Liver (tissue), 9 donors: ENCODE results near the gene ECPAS. TPM values are rescaled to one million over a fixed set of nuclear protein-coding genes. Genes with fewer than 3 reads are reported as not detected.

ENCODE experiments used
- DNase-seq: peaks from one replicate; pipeline ENCODE4 v3.0.0-alpha.2; 2017; ENCODE audit warnings: low spot score
- H3K27ac ChIP-seq, 2 donors: one replicate each; pipeline ENCODE4 v1.7.0; 2013; ENCODE audit warnings: inconsistent platforms in 2 of 2, low read length in 2 of 2, control low read depth in 1 of 2, low read depth in 1 of 2, mild to moderate bottlenecking in 1 of 2
- H3K27me3 ChIP-seq, 4 donors: one replicate each; pipeline versions ENCODE4 v1.6.1 to v1.7.0; 2013; ENCODE audit warnings: low read length in 3 of 4, inconsistent platforms in 1 of 4, mild to moderate bottlenecking in 1 of 4, moderate library complexity in 1 of 4; ENCODE audit not compliant: control insufficient read depth in 4 of 4, insufficient read depth in 4 of 4
- H3K36me3 ChIP-seq, 4 donors: one replicate each; pipeline versions ENCODE4 v1.6.1 to v1.7.0; 2013; ENCODE audit warnings: low read length in 3 of 4, mild to moderate bottlenecking in 3 of 4, low read depth in 1 of 4, moderate library complexity in 1 of 4; ENCODE audit not compliant: control insufficient read depth in 4 of 4, insufficient read depth in 3 of 4
- H3K4me1 ChIP-seq, 4 donors: one replicate each; pipeline versions ENCODE4 v1.6.1 to v1.7.0; 2013; ENCODE audit warnings: low read length in 3 of 4, mild to moderate bottlenecking in 3 of 4, moderate library complexity in 1 of 4; ENCODE audit not compliant: control insufficient read depth in 4 of 4, insufficient read depth in 4 of 4
- H3K4me3 ChIP-seq, 3 donors: one replicate each; pipeline versions ENCODE4 v1.6.1 to v1.7.0; 2013; ENCODE audit warnings: low read length in 3 of 3, control low read depth in 1 of 3, low read depth in 1 of 3, mild to moderate bottlenecking in 1 of 3
- H3K9ac ChIP-seq, 2 donors: one replicate each; pipeline ENCODE4 v1.7.0; 2013; ENCODE audit warnings: low read length in 2 of 2, mild to moderate bottlenecking in 2 of 2, moderate library complexity in 2 of 2, control low read depth in 1 of 2, low read depth in 1 of 2
- H3K9me3 ChIP-seq, 4 donors: one replicate each; pipeline versions ENCODE4 v1.6.1 to v1.7.0; 2013; ENCODE audit warnings: low read length in 3 of 4; ENCODE audit not compliant: control insufficient read depth in 4 of 4
- EGR1 ChIP-seq, 2 donors: IDR thresholded peaks; 2 replicates each; pipeline ENCODE4 v1.6.1; 2016 to 2018; ENCODE audit warnings: antibody characterized with exemption in 2 of 2, low read depth in 2 of 2
- FOXA1 ChIP-seq: IDR thresholded peaks from 2 replicates; pipeline ENCODE4 v1.6.1; 2016; ENCODE audit warnings: antibody characterized with exemption
- FOXA2 ChIP-seq: IDR thresholded peaks from 2 replicates; pipeline ENCODE4 v1.6.1; 2016; ENCODE audit warnings: antibody characterized with exemption
- GABPA ChIP-seq, 2 donors: IDR thresholded peaks in 1 of 2; conservative IDR thresholded peaks in 1 of 2; 2 replicates each; pipeline ENCODE4 v1.6.1; 2016; ENCODE audit warnings: antibody characterized with exemption in 2 of 2, mild to moderate bottlenecking in 1 of 2, moderate library complexity in 1 of 2
- HNF4A ChIP-seq, 2 donors: conservative IDR thresholded peaks; 2 replicates each; pipeline ENCODE4 v1.6.1; 2016; ENCODE audit warnings: antibody characterized with exemption in 2 of 2, mild to moderate bottlenecking in 2 of 2
- JUND ChIP-seq, 2 donors: IDR thresholded peaks; 2 replicates each; pipeline ENCODE4 v1.6.1; 2016; ENCODE audit warnings: antibody characterized with exemption in 2 of 2
- NR2F2 ChIP-seq: IDR thresholded peaks from 2 replicates; pipeline ENCODE4 v1.6.1; 2016; ENCODE audit warnings: antibody characterized with exemption
- RXRA ChIP-seq, 2 donors: IDR thresholded peaks; 2 replicates each; pipeline ENCODE4 v1.6.1; 2017 to 2018; ENCODE audit warnings: antibody characterized with exemption in 2 of 2, mild to moderate bottlenecking in 1 of 2
- SP1 ChIP-seq: IDR thresholded peaks from 2 replicates; pipeline ENCODE4 v1.6.1; 2018; ENCODE audit warnings: antibody characterized with exemption, mild to moderate bottlenecking
- TAF1 ChIP-seq: conservative IDR thresholded peaks from 2 replicates; pipeline ENCODE4 v1.6.1; 2016; ENCODE audit warnings: antibody characterized with exemption, mild to moderate bottlenecking
- YY1 ChIP-seq: IDR thresholded peaks from 2 replicates; pipeline ENCODE4 v1.6.1; 2016; ENCODE audit warnings: antibody characterized with exemption, mild to moderate bottlenecking
- WGBS: extraction: QIAGEN DNeasy Blood & Tissue Kit; methylation state at CpG from one replicate; pipeline ENCODE4 v1.1.7; 2013; 5-methylcytosine and 5-hydroxymethylcytosine counted together
- polyA plus RNA-seq, 2 donors: library from polyadenylated mRNA; stranded (reverse) in 1 of 2; unstranded in 1 of 2; fragments of 200-250 nt in 1 of 2; fragments of >200 nt in 1 of 2; fragmentation: Nextera tagmentation in 1 of 2; extraction: Ambion mirVana in 1 of 2; gene quantifications; one replicate each; pipeline versions ENCODE4 v1.2.1 to v1.2.3, GENCODE V29; 2013 to 2015
- total RNA-seq, 2 donors: library from RNA; depleted of rRNA; stranded (reverse); fragments of >200 nt; gene quantifications; one replicate each; pipeline ENCODE4 v1.2.3, GENCODE V29; 2014
- TF ChIP-seq, protein P1 (sequence below): IDR thresholded peaks from 2 replicates; pipeline ENCODE4 v1.6.1; 2016; ENCODE audit warnings: antibody characterized with exemption, mild to moderate bottlenecking
- TF ChIP-seq, protein P2 (sequence below): IDR thresholded peaks from 2 replicates; pipeline ENCODE4 v1.6.1; 2016; ENCODE audit warnings: antibody characterized with exemption
- TF ChIP-seq, protein P3 (sequence below): fragments of 150-350 bp; IDR thresholded peaks from 2 replicates; pipeline ENCODE4 v1.5.1; 2017; ENCODE audit warnings: improper control_type of control experiment, low read depth, low read length; ENCODE audit not compliant: missing input control
- TF ChIP-seq, protein P4 (sequence below): IDR thresholded peaks from 2 replicates; pipeline ENCODE4 v1.6.1; 2016; ENCODE audit warnings: antibody characterized with exemption
- TF ChIP-seq, protein P5 (sequence below): IDR thresholded peaks from 2 replicates; pipeline ENCODE4 v1.6.1; 2016; ENCODE audit warnings: antibody characterized with exemption
- donor health status: healthy.
- donor health status: healthy.
- donor health status: healthy.
- donor health status: healthy.
- donor health status: healthy.

Gene ECPAS
- total and polyA plus RNA-seq, 4 donors, result 14.7 to 60.8 (median 26.3) TPM

DNA sequence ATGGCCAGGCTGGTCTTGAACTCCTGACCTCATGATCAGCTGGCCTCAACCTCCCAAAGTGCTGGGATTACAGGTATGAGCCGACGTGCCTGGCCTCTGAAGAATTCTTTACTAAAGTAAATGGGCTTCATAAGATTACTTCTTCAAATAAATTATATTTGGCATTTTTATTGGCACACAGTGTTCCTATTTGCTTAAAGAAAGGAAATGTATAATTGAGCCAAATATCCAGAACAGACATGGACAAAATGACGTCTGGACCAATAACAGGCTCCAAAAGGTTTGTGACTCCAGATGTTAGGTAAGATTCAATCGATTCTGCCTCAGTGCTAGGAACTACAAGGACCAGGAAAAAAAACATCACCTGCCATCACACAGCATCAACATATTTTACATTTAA, 40.7 kb downstream of the ECPAS start (continued):
- TF ChIP-seq, protein P1, sequence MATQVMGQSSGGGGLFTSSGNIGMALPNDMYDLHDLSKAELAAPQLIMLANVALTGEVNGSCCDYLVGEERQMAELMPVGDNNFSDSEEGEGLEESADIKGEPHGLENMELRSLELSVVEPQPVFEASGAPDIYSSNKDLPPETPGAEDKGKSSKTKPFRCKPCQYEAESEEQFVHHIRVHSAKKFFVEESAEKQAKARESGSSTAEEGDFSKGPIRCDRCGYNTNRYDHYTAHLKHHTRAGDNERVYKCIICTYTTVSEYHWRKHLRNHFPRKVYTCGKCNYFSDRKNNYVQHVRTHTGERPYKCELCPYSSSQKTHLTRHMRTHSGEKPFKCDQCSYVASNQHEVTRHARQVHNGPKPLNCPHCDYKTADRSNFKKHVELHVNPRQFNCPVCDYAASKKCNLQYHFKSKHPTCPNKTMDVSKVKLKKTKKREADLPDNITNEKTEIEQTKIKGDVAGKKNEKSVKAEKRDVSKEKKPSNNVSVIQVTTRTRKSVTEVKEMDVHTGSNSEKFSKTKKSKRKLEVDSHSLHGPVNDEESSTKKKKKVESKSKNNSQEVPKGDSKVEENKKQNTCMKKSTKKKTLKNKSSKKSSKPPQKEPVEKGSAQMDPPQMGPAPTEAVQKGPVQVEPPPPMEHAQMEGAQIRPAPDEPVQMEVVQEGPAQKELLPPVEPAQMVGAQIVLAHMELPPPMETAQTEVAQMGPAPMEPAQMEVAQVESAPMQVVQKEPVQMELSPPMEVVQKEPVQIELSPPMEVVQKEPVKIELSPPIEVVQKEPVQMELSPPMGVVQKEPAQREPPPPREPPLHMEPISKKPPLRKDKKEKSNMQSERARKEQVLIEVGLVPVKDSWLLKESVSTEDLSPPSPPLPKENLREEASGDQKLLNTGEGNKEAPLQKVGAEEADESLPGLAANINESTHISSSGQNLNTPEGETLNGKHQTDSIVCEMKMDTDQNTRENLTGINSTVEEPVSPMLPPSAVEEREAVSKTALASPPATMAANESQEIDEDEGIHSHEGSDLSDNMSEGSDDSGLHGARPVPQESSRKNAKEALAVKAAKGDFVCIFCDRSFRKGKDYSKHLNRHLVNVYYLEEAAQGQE, result no peak
- TF ChIP-seq FOXA2, result no peak
- TF ChIP-seq, protein P2, sequence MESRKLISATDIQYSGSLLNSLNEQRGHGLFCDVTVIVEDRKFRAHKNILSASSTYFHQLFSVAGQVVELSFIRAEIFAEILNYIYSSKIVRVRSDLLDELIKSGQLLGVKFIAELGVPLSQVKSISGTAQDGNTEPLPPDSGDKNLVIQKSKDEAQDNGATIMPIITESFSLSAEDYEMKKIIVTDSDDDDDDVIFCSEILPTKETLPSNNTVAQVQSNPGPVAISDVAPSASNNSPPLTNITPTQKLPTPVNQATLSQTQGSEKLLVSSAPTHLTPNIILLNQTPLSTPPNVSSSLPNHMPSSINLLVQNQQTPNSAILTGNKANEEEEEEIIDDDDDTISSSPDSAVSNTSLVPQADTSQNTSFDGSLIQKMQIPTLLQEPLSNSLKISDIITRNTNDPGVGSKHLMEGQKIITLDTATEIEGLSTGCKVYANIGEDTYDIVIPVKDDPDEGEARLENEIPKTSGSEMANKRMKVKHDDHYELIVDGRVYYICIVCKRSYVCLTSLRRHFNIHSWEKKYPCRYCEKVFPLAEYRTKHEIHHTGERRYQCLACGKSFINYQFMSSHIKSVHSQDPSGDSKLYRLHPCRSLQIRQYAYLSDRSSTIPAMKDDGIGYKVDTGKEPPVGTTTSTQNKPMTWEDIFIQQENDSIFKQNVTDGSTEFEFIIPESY, result no peak
- TF ChIP-seq SP1, result no peak

DNA sequence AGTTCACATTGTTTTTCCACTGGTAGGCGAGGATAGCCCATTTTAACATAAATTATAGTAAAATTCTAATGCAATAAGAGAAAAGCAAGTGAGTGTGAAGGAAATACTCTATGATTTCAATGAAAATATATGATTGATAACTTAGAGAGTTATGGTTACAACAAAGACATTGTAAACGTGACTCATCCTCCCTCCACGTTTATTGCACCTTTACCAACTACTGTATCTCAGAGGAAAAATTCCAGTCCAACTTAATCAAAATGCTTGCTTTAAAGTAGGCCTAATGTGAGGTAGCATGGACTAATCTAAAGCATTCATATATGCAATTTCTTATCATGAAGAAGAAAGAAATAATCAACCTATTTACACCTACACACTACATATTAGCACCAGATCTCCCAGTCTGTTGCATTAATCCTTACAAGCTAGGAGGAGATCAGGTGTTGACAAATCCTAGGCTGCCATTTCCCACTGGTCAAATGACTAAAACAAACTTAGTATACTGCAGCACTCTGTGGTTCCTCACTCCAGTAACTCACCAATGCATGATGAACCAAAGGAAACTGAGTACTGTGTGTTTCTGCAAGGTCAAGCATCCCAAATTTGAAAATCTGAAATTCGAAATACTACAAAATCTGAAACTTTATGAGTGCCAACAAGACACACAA, 41.7 kb downstream of the ECPAS start:
- WGBS, result 90% methylated on average over 4 of the region's 4 CpGs
- H3K9ac ChIP-seq, result no peak overlapping the region
- H3K36me3 ChIP-seq, result peaks cover 7 to 41% (median 38%) of the 10 kb centered on the region in 4 donors

More for the DNA sequence above, 41.7 kb downstream of the ECPAS start:
- H3K27me3 ChIP-seq, result no peaks in the 10 kb centered on the region
- no peak for DNase-seq
- no peak overlapping the region for H3K27ac ChIP-seq
- no peaks in the 10 kb centered on the region for H3K9me3 ChIP-seq
- H3K4me3 ChIP-seq, result no peak overlapping the region
- no peaks in the 10 kb centered on the region for H3K4me1 ChIP-seq
- TF ChIP-seq YY1 (no peak), NR2F2 (no peak), TAF1 (no peak), RXRA (IDR thresholded peaks at IDR 0.05) (no peak), EGR1 (IDR thresholded peaks at IDR 0.05; ENCODE audit: low read depth in 2 of 2) (no peak), FOXA2 (no peak), HNF4A (conservative IDR thresholded peaks at IDR 0.05) (no peak), SP1 (no peak), GABPA (IDR thresholded peaks at IDR 0.05 in 1 of 2, conservative IDR thresholded peaks at IDR 0.05 in 1 of 2) (no peak), FOXA1 (no peak), JUND (IDR thresholded peaks at IDR 0.05) (no peak)
- TF ChIP-seq, protein P3, sequence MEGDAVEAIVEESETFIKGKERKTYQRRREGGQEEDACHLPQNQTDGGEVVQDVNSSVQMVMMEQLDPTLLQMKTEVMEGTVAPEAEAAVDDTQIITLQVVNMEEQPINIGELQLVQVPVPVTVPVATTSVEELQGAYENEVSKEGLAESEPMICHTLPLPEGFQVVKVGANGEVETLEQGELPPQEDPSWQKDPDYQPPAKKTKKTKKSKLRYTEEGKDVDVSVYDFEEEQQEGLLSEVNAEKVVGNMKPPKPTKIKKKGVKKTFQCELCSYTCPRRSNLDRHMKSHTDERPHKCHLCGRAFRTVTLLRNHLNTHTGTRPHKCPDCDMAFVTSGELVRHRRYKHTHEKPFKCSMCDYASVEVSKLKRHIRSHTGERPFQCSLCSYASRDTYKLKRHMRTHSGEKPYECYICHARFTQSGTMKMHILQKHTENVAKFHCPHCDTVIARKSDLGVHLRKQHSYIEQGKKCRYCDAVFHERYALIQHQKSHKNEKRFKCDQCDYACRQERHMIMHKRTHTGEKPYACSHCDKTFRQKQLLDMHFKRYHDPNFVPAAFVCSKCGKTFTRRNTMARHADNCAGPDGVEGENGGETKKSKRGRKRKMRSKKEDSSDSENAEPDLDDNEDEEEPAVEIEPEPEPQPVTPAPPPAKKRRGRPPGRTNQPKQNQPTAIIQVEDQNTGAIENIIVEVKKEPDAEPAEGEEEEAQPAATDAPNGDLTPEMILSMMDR, result no peak
- TF ChIP-seq, protein P4, sequence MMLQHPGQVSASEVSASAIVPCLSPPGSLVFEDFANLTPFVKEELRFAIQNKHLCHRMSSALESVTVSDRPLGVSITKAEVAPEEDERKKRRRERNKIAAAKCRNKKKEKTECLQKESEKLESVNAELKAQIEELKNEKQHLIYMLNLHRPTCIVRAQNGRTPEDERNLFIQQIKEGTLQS, result no peak
- TF ChIP-seq, protein P2, result no peak
- TF ChIP-seq, protein P1, result no peak
- TF ChIP-seq, protein P5, sequence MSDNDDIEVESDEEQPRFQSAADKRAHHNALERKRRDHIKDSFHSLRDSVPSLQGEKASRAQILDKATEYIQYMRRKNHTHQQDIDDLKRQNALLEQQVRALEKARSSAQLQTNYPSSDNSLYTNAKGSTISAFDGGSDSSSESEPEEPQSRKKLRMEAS, result no peak
